Measurements from ENCODE around the gene THAP7.
A peak's percentile ranks its signal among the peaks of the same experiment; 100 is the strongest.

THAP7 gene

GRCh38 chr22:21031545-21032036 lies 29.7 kb upstream of the THAP7 start:
- no peak for DNase-seq (ENCODE audit: low read depth)

- DNase-seq (ENCODE audit: low read depth), result no peak
Measured at GRCh38 chr22:21030621-21031544, 29.0 kb upstream of the THAP7 start.

- DNase-seq (ENCODE audit: low read depth), result no peak
Measured at GRCh38 chr22:21030032-21030431, 28.1 kb upstream of the THAP7 start.

GRCh38 chr22:21029486-21030025 lies 27.6 kb upstream of the THAP7 start:
- no peak for DNase-seq (ENCODE audit: low read depth)

- no peak for DNase-seq (ENCODE audit: low read depth)
Measured at GRCh38 chr22:21028277-21029251, 26.6 kb upstream of the THAP7 start.

GRCh38 chr22:21026783-21027692 lies 25.1 kb upstream of the THAP7 start:
- DNase-seq (ENCODE audit: low read depth), result peak; percentile 12

GRCh38 chr22:21025763-21026755 lies 24.1 kb upstream of the THAP7 start:
- DNase-seq (ENCODE audit: low read depth), result no peak

GRCh38 chr22:21025266-21025665 lies 23.3 kb upstream of the THAP7 start:
- no peak for DNase-seq (ENCODE audit: low read depth)

- no peak for DNase-seq (ENCODE audit: low read depth)
Measured at GRCh38 chr22:21022955-21023614, 21.2 kb upstream of the THAP7 start.

- DNase-seq (ENCODE audit: low read depth), result no peak
Measured at GRCh38 chr22:21022507-21022906, 20.6 kb upstream of the THAP7 start.

- no peak for DNase-seq (ENCODE audit: low read depth)
Measured at GRCh38 chr22:21020802-21021429, 19.0 kb upstream of the THAP7 start.

GRCh38 chr22:21018314-21018713 lies 16.4 kb upstream of the THAP7 start:
- DNase-seq (ENCODE audit: low read depth), result no peak

GRCh38 chr22:21016644-21017420 lies 14.9 kb upstream of the THAP7 start:
- DNase-seq (ENCODE audit: low read depth), result no peak

- DNase-seq (ENCODE audit: low read depth), result no peak
Measured at GRCh38 chr22:21015466-21016006, 13.6 kb upstream of the THAP7 start.

GRCh38 chr22:21014726-21015465 lies 13.0 kb upstream of the THAP7 start, which contains the start of gene P2RX6:
Gene P2RX6, plus strand, starts transcription at chr22:21015165. Its CDS starts 10 bp downstream, at chr22:21015175.
- DNase-seq (ENCODE audit: low read depth), result peak; percentile 42

GRCh38 chr22:21014202-21014725 lies 12.3 kb upstream of the THAP7 start:
- DNase-seq (ENCODE audit: low read depth), result peak; percentile 89
